HFF-Myc (cell line): ENCODE data around the gene ZNF524.

Source experiments
- DNase-seq: peaks from one replicate; pipeline ENCODE4 v3.0.0-alpha.2; 2011; ENCODE audit warnings: low read depth; ENCODE audit errors: extremely low read depth
- H3K4me3 ChIP-seq: replicated peaks from 2 replicates; pipeline ENCODE4 v1.5.1; 2011; ENCODE audit warnings: low read depth, mild to moderate bottlenecking, control low read depth, low read length
- CTCF ChIP-seq: IDR thresholded peaks from 2 replicates; pipeline ENCODE4 v1.5.1; 2012; ENCODE audit warnings: mild to moderate bottlenecking, low read depth, low read length, control low read depth; ENCODE audit errors: missing control alignments

The ZNF524 gene

DNA sequence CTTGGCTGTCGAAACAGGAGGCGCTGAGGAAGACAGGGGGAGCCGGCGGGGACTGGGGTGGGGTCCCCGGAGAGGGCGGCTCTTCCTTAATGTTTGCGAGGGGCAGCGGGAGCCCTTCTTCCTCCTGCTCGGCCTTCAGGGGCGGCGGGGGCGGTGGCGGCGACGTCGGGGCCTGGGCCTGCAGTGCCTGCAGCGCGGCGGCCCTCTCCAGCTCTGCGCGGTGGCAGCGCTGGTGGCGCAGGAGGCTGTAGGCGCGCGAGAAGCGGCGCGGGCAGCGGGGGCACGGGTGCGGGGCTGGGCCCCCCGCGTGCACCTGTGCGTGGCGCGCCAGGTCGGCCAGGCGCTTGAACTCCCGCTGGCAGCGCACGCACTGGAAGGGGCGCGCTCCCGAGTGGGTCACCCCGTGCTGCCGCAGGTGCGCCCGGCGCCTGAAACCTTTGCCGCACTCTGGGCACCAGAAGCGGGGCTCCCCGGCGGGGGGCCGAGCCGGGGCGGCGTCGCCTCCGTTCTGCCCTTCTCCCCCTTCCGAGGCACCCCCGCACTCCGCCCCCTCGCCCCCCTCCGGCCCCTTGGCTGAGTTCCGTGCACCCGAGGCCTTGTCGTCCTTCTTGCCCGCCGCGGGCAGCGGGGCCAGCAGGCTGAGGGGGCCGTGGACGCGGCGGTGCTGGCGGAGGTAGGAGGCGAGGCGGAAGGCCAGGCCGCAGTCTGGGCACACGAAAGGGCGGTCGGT is 21.9 kb upstream of the ZNF524 start:
- TF ChIP-seq CTCF: no peak
- DNase-seq: no peak
- H3K4me3 ChIP-seq: no peak overlapping the region

GRCh38 chr19:55578761-55579747 is 21.0 kb upstream of the ZNF524 start:
- DNase-seq: no peak
- H3K4me3 ChIP-seq: peak overlapping the region; percentile 76
- TF ChIP-seq CTCF: no peak

GRCh38 chr19:55579766-55580621 is 20.1 kb upstream of the ZNF524 start:
- no peak for DNase-seq
- H3K4me3 ChIP-seq: peak overlapping the region; percentile 76
- no peak for TF ChIP-seq CTCF

DNA sequence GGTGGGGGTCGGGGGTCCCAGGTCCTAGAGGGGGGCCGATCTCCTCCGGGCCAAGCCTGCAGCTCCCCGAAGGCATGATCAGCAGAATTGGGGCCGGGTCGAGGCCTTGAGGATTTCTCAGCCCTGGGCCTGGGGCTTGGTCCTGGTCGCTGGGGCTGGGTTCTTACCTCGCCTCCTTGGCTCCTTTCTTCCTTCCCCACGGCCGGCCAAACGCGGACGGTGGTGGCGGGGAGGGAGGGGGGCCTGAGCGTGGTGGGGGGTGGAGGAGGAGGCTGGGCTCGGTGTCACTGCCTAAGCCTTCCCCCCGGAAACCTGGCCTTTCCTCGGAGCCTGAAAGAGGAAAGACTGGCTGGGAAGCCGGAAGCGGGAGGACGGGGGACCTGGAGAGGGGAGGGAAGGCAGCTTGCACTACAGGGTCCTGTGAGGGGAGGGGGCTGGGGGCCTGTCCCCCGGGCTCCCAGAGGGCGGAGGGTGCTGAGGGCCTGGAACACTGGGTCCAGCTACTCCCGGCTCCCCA is 19.4 kb upstream of the ZNF524 start, which contains the start of gene ZNF579:
Gene ZNF579 (minus strand): TSS at position 221 of the 517 bp plus-strand sequence. CDS start 1,209 bp downstream, outside the sequence.
- TF ChIP-seq CTCF: no peak
- peak; percentile 70 for DNase-seq
- H3K4me3 ChIP-seq: peak within 1 kb of the TSS; percentile 76

- H3K4me3 ChIP-seq: peak overlapping the region; percentile 76
- TF ChIP-seq CTCF: no peak
- DNase-seq: no peak
Observed at GRCh38 chr19:55581145-55581822, 18.8 kb upstream of the ZNF524 start.
